GM12891 (cell line): ENCODE data around the gene OPA3.

Experiments used
- POLR2A ChIP-seq: IDR thresholded peaks from 2 replicates; pipeline ENCODE4 v1.6.1; 2011; ENCODE audit warnings: low read depth, low read length, control low read depth
- POLR2AphosphoS5 ChIP-seq: IDR thresholded peaks from 2 replicates; pipeline ENCODE4 v1.6.1; 2011; ENCODE audit warnings: low read depth, low read length, control low read depth
- TAF1 ChIP-seq: IDR thresholded peaks from 2 replicates; pipeline ENCODE4 v1.6.1; 2011; ENCODE audit warnings: low read depth, low read length, control low read depth

DNA sequence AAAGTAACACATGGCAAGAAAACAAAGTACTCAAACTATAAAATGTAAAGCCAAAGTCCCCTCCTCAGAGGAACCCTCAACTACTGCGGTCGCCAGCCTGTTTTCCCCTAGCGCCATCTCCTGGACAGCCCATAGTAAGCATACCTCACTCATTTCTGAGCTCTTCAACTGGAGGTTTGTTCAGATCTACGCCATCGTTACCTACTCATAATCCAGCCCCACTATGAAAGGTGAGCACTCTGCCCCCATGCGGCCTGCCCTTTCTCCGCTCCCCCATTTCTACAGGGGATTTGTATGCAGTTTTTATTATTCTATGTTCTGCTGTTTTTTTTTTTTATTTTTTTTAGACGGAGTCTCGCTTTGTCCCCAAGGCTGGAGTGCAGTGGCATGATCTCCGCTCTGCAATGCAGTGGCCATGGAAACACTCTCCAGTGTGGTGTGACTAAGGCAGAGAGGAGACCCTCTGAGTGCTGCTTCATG, 26.2 kb downstream of the OPA3 start:
- TF ChIP-seq POLR2AphosphoS5 (no peak), POLR2A (no peak), TAF1 (no peak)
